Measurements from ENCODE around the gene AGA.

- TF ChIP-seq POLR2A (IDR thresholded peaks at IDR 0.05): no peak
- TF ChIP-seq, protein P1, sequence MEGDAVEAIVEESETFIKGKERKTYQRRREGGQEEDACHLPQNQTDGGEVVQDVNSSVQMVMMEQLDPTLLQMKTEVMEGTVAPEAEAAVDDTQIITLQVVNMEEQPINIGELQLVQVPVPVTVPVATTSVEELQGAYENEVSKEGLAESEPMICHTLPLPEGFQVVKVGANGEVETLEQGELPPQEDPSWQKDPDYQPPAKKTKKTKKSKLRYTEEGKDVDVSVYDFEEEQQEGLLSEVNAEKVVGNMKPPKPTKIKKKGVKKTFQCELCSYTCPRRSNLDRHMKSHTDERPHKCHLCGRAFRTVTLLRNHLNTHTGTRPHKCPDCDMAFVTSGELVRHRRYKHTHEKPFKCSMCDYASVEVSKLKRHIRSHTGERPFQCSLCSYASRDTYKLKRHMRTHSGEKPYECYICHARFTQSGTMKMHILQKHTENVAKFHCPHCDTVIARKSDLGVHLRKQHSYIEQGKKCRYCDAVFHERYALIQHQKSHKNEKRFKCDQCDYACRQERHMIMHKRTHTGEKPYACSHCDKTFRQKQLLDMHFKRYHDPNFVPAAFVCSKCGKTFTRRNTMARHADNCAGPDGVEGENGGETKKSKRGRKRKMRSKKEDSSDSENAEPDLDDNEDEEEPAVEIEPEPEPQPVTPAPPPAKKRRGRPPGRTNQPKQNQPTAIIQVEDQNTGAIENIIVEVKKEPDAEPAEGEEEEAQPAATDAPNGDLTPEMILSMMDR (IDR thresholded peaks at IDR 0.05): no peak
These were observed 22.8 kb downstream of the AGA start for GRCh38 chr4:177419434-177419833.
